Panc1 (cell line): Measurements from ENCODE around the gene TMEM25. TPM values are rescaled to one million over a fixed set of nuclear protein-coding genes. Genes with fewer than 3 reads are reported as not detected.
A peak's percentile ranks its signal among the peaks of the same experiment; 100 is the strongest.

Experiments used
- ATAC-seq: fragments of 200-7000 bp; cut with Tn5 transposase; 2 replicates; pipeline ENCODE4 v1.9.1; 2020; ENCODE audit warnings: mild to moderate bottlenecking, moderate library complexity
- BruUV-seq: library from RNA; stranded (reverse); fragments of 400-500 nt; replicated peaks from 2 replicates; lab custom pipeline; 2021; lab: Mats Ljungman, UMichigan
- CTCF ChIA-PET: fragments of 300-600 bp; sonication (Branson Sonifier 250); formaldehyde crosslinking; loops from one replicate; lab custom pipeline; 2022; ENCODE audit warnings: antibody characterized with exemption; lab: Charles Lee
- POLR2A ChIA-PET: fragments of 300-600 bp; sonication (Branson Sonifier 250); formaldehyde crosslinking; loops from one replicate; lab custom pipeline; 2022; ENCODE audit warnings: antibody characterized with exemption; lab: Charles Lee
- DNase-seq: peaks from one replicate; pipeline ENCODE4 v3.0.0-alpha.2; 2010; ENCODE audit warnings: low read depth, low spot score
- H3K27ac ChIP-seq: 2 replicates; pipeline ENCODE4 v1.5.1; 2011; ENCODE audit warnings: mild to moderate bottlenecking, low read length, inconsistent platforms
- H3K27me3 ChIP-seq: fragments of 200-500 bp; sonication (Bioruptor generic); 2 replicates; pipeline ENCODE4 v1.6.0; 2014; ENCODE audit warnings: low read length, inconsistent platforms; ENCODE audit not compliant: control insufficient read depth, insufficient read depth
- H3K36me3 ChIP-seq: fragments of 200-500 bp; sonication (Bioruptor generic); 2 replicates; pipeline ENCODE4 v1.5.1; 2014; ENCODE audit warnings: inconsistent platforms, mild to moderate bottlenecking, low read length, moderate library complexity; ENCODE audit not compliant: control insufficient read depth, insufficient read depth
- H3K4me1 ChIP-seq: 2 replicates; pipeline ENCODE4 v1.5.1; 2011; ENCODE audit warnings: inconsistent platforms, mild to moderate bottlenecking, low read length, moderate library complexity; ENCODE audit not compliant: control insufficient read depth, insufficient read depth
- H3K4me3 ChIP-seq, 2 experiments: 2 replicates each; pipeline ENCODE4 v1.5.1; 2011 to 2012; ENCODE audit warnings: low read depth in 2 of 2, low read length in 2 of 2, mild to moderate bottlenecking in 2 of 2, inconsistent platforms in 1 of 2, moderate library complexity in 1 of 2
- H3K9me3 ChIP-seq: fragments of 200-500 bp; sonication (Bioruptor generic); 2 replicates; pipeline ENCODE4 v1.5.1; 2014; ENCODE audit warnings: low read depth, mild to moderate bottlenecking, inconsistent platforms, low read length, moderate library complexity; ENCODE audit not compliant: control insufficient read depth, insufficient read depth
- POLR2AphosphoS5 ChIP-seq: IDR thresholded peaks from 2 replicates; pipeline ENCODE4 v1.6.1; 2012; ENCODE audit warnings: mild to moderate bottlenecking, low read depth, low read length, moderate library complexity
- SIN3A ChIP-seq: IDR thresholded peaks from 2 replicates; pipeline ENCODE4 v1.6.1; 2012; ENCODE audit warnings: low read depth, mild to moderate bottlenecking, low read length, moderate library complexity, borderline replicate concordance; ENCODE audit not compliant: insufficient read depth
- TCF7L2 ChIP-seq: IDR thresholded peaks from 2 replicates; pipeline ENCODE4 v1.6.1; 2011; ENCODE audit warnings: mild to moderate bottlenecking, low read depth, low read length, inconsistent platforms
- in situ Hi-C: cut with HindIII; loops from 2 replicates; pipeline ENCODE4 v1.10.0; 2016; ENCODE audit warnings: low sequenced_read_pairs, low pct_unique_long_range_greater_than_20kb
- intact Hi-C: fragments of 100-400 bp; cut with micrococcal nuclease; formaldehyde crosslinking; loops from one replicate; pipeline ENCODE4 v1.10.0; 2022; ENCODE audit not compliant: unreplicated experiment
- total RNA-seq: library from RNA; stranded (reverse); gene quantifications from one replicate; pipeline ENCODE4 v1.2.1, GENCODE V29; 2021; ENCODE audit not compliant: unreplicated experiment
- TF ChIP-seq, protein P1 (sequence below): fragments of 450-650 bp; IDR thresholded peaks from 2 replicates; pipeline ENCODE4 v1.5.1; 2017; ENCODE audit warnings: mild to moderate bottlenecking
- TF ChIP-seq, protein P2 (sequence below), 2 experiments: IDR thresholded peaks; 2 replicates each; pipeline ENCODE4 v1.6.1; 2011 to 2012; ENCODE audit warnings: low read depth in 2 of 2, control low read depth in 1 of 2, low read length in 1 of 2, mild to moderate bottlenecking in 1 of 2, moderate library complexity in 1 of 2; ENCODE audit not compliant: insufficient read depth in 1 of 2

The TMEM25 gene
- total RNA-seq, 1 experiment from 2014 or later, result 6.7 TPM

GRCh38 chr11:118503216-118503615 is 27.8 kb upstream of the TMEM25 start:
- ChIA-PET POLR2A (no interaction called here), CTCF (no interaction called here)
- Histone ChIP-seq H3K4me1 (no peaks in the 10 kb centered on the region), H3K9me3 (no peaks in the 10 kb centered on the region), H3K4me3 (no peak overlapping the region), H3K27me3 (no peaks in the 10 kb centered on the region), H3K27ac (no peak overlapping the region), H3K36me3 (peaks cover 67% of the 10 kb centered on the region)
- DNase-seq (no peak), ATAC-seq (no peak)
- TSS peak; percentile 51 for BruUV-seq
- in situ Hi-C loops, result no loop called here
- no peak for TF ChIP-seq POLR2AphosphoS5
- TF ChIP-seq SIN3A, result no peak
- TF ChIP-seq, protein P1, sequence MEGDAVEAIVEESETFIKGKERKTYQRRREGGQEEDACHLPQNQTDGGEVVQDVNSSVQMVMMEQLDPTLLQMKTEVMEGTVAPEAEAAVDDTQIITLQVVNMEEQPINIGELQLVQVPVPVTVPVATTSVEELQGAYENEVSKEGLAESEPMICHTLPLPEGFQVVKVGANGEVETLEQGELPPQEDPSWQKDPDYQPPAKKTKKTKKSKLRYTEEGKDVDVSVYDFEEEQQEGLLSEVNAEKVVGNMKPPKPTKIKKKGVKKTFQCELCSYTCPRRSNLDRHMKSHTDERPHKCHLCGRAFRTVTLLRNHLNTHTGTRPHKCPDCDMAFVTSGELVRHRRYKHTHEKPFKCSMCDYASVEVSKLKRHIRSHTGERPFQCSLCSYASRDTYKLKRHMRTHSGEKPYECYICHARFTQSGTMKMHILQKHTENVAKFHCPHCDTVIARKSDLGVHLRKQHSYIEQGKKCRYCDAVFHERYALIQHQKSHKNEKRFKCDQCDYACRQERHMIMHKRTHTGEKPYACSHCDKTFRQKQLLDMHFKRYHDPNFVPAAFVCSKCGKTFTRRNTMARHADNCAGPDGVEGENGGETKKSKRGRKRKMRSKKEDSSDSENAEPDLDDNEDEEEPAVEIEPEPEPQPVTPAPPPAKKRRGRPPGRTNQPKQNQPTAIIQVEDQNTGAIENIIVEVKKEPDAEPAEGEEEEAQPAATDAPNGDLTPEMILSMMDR, result no peak
- TF ChIP-seq, protein P2, sequence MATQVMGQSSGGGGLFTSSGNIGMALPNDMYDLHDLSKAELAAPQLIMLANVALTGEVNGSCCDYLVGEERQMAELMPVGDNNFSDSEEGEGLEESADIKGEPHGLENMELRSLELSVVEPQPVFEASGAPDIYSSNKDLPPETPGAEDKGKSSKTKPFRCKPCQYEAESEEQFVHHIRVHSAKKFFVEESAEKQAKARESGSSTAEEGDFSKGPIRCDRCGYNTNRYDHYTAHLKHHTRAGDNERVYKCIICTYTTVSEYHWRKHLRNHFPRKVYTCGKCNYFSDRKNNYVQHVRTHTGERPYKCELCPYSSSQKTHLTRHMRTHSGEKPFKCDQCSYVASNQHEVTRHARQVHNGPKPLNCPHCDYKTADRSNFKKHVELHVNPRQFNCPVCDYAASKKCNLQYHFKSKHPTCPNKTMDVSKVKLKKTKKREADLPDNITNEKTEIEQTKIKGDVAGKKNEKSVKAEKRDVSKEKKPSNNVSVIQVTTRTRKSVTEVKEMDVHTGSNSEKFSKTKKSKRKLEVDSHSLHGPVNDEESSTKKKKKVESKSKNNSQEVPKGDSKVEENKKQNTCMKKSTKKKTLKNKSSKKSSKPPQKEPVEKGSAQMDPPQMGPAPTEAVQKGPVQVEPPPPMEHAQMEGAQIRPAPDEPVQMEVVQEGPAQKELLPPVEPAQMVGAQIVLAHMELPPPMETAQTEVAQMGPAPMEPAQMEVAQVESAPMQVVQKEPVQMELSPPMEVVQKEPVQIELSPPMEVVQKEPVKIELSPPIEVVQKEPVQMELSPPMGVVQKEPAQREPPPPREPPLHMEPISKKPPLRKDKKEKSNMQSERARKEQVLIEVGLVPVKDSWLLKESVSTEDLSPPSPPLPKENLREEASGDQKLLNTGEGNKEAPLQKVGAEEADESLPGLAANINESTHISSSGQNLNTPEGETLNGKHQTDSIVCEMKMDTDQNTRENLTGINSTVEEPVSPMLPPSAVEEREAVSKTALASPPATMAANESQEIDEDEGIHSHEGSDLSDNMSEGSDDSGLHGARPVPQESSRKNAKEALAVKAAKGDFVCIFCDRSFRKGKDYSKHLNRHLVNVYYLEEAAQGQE (IDR thresholded peaks at IDR 0.05; ENCODE audit: insufficient read depth in 1 of 2, low read depth in 2 of 2, low read length in 1 of 2), result no peak
- TF ChIP-seq TCF7L2, result no peak
- intact Hi-C loops, result no loop called here

- in situ Hi-C loops, result no loop called here
- TF ChIP-seq, protein P2 (IDR thresholded peaks at IDR 0.05; ENCODE audit: insufficient read depth in 1 of 2, low read depth in 2 of 2, low read length in 1 of 2), result no peak
- TF ChIP-seq SIN3A (no peak), TCF7L2 (no peak), POLR2AphosphoS5 (no peak)
- TF ChIP-seq, protein P1, result no peak
- H3K4me1 ChIP-seq, result no peaks in the 10 kb centered on the region
- H3K36me3 ChIP-seq, result peaks cover 75% of the 10 kb centered on the region
- ATAC-seq, result no peak
- intact Hi-C loops, result no loop called here
- no peak overlapping the region for H3K4me3 ChIP-seq
- no peak overlapping the region for H3K27ac ChIP-seq
- DNase-seq, result no peak
- ChIA-PET CTCF (no interaction called here), POLR2A (no interaction called here)
- H3K9me3 ChIP-seq, result no peaks in the 10 kb centered on the region
- BruUV-seq, result no TSS peak
- H3K27me3 ChIP-seq, result no peaks in the 10 kb centered on the region
Measured at GRCh38 chr11:118511601-118512000, 19.4 kb upstream of the TMEM25 start.
